AG10803 (cell line): ENCODE data around the gene MAP7.

ENCODE experiments used
- DNase-seq: peaks from one replicate; pipeline ENCODE4 v3.0.0; 2010; ENCODE audit warnings: low read depth
- H3K4me3 ChIP-seq: 2 replicates; pipeline ENCODE4 v1.5.1; 2011; ENCODE audit warnings: mild to moderate bottlenecking, low read length, control low read depth
- TF ChIP-seq, protein P1 (sequence below): conservative IDR thresholded peaks from 2 replicates; pipeline ENCODE4 v1.5.1; 2011; ENCODE audit warnings: mild to moderate bottlenecking, low read length, control low read depth, inconsistent platforms

The MAP7 gene

DNA sequence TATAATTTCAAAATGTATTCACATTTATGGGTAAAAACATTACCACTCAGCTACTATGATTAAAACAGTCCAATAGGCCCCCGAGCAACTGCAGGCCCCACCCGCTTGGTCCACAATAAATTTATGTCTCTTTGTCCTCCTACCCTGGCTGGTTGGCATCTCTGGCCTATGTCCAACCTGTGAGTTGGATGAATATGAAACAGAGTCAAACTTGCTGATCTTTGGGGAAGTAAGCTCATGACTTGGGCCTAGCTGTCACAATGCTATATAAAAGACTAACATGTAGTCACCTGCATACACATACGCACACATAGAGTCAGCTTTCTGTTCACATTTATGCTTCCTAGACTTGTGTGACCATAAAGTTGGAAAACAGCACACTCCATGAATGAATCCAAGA, 20.5 kb downstream of the MAP7 start:
- TF ChIP-seq, protein P1, sequence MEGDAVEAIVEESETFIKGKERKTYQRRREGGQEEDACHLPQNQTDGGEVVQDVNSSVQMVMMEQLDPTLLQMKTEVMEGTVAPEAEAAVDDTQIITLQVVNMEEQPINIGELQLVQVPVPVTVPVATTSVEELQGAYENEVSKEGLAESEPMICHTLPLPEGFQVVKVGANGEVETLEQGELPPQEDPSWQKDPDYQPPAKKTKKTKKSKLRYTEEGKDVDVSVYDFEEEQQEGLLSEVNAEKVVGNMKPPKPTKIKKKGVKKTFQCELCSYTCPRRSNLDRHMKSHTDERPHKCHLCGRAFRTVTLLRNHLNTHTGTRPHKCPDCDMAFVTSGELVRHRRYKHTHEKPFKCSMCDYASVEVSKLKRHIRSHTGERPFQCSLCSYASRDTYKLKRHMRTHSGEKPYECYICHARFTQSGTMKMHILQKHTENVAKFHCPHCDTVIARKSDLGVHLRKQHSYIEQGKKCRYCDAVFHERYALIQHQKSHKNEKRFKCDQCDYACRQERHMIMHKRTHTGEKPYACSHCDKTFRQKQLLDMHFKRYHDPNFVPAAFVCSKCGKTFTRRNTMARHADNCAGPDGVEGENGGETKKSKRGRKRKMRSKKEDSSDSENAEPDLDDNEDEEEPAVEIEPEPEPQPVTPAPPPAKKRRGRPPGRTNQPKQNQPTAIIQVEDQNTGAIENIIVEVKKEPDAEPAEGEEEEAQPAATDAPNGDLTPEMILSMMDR: no peak
- no peak for DNase-seq
- H3K4me3 ChIP-seq: no peak overlapping the region

DNA sequence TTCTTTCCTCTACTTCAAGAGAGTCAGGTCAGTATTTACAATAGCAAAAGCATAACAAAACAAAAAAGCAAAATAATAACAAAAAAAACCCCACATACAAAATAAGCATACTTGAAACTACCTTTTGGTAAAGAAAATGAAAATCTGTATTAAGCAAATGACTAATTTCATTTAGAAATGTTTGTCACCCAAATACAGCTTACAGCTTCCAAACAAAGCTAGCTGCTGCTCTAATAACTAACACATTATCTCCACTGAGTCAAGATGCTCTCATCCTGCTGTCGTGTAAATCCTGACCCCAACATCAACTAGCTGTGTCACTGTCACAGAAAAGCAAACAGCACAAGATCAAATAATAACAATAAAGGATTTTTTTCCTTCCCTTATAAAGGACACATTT, 21.7 kb downstream of the MAP7 start:
- TF ChIP-seq, protein P1: no peak
- no peak overlapping the region for H3K4me3 ChIP-seq
- no peak for DNase-seq

DNA sequence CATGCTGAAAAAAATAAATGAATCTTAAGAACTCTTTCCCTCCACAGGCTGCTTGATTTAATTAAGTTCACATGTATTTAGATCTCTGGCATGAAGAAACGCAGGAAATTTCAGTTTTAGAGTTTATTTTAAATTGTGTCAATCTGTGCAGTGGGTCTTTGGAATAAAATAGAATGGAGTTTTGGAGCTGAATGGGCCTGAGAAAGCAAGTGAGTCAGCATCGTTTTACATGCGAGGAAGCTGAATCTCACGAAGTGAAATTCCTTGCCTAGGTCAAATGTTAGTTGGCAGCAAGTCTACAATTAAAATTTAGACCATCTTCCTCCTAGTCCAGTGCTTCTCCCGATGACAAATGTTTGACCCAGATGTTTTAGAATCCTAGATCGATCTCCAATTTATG, 22.4 kb downstream of the MAP7 start:
- TF ChIP-seq, protein P1: no peak
- H3K4me3 ChIP-seq: no peak overlapping the region
- DNase-seq: peak; percentile 65

DNA sequence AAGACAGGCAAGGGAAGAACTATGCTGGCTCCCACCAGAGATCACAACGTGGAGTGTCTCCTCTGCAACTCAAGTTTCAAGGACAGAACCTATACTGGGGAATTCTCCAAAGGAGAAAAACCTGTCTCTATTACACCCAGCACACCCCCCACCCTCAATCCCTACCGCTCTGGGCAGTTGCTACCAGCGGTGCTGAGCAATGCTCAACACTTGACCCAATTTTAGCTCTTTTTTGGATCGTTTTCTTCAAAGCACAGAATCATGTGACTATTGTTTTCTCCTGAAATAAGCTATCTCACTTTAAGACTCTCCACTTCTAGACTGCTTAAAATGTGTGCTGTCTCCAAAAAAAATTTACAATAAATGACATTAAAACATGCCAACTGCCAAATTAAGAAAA, 23.3 kb downstream of the MAP7 start:
- H3K4me3 ChIP-seq: no peak overlapping the region
- TF ChIP-seq, protein P1: no peak
- no peak for DNase-seq

DNA sequence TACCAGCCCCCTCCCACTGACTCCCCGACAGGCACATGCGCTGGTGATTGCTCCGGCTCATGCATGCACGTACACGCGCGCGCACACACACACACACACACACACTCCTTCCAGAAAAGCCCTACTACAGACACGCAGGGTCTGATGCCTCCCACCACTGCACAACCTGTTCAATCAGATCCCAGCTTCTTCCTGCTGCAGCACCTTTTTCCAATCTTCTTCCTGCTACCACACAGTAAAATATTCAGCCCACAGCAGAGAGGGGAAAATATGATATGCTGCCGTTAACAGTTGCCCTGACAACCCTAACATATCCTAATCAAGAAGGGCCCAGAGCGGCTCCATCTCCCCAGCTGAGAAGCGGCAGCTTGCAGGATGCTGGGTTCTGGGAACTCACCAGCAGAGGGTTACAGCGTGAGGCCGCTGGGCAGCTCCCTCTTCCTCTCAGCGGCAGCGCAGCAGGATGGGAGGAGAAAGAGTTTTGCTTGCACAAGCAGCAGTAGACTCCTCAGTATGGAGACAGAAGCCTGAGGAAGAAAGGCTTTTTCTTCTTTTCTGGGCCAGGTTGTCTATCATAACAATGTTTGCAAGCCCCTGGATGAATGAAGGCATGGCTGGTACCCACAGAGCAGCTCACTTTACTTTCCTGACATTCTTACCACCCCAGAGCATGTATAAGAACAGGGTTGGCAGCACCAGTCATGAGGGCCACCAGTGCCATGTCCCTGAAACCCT, 23.9 kb downstream of the MAP7 start:
- H3K4me3 ChIP-seq: peak overlapping the region; percentile 7; the same call in 1 of the 2 replicates
- TF ChIP-seq, protein P1: peak; percentile 67
- DNase-seq: peak; percentile 76

DNA sequence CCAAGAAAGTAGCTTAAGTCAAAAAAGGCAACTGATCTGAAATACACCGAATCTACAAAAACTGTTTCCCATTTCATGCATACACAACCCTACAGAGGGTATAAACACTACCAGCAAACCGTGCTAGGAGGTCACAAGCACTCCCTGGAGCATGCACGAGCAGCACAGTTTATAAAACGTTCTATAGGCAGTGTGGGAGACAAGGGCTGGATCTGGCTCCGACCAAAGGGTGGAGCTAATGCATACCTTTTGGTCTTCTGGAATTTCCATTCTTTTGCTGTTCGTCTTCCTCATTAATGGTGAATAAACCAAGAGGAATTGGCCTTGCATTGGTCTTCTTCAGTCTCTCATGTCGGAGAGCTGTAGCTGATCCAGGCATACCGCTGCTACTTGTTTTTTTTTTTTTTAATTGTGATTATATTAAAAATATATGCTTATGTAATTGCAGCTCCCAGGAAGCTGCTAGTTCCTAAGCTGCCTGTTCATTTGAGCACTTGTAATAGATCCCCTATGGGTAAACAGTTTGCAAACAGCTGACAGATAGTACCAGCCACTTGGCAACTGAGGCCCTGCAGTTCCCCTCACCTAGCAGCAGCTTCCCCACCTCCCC, 24.5 kb downstream of the MAP7 start:
- peak; percentile 12 for DNase-seq
- TF ChIP-seq, protein P1: no peak
- H3K4me3 ChIP-seq: peak overlapping the region; percentile 7; the same call in 1 of the 2 replicates

DNA sequence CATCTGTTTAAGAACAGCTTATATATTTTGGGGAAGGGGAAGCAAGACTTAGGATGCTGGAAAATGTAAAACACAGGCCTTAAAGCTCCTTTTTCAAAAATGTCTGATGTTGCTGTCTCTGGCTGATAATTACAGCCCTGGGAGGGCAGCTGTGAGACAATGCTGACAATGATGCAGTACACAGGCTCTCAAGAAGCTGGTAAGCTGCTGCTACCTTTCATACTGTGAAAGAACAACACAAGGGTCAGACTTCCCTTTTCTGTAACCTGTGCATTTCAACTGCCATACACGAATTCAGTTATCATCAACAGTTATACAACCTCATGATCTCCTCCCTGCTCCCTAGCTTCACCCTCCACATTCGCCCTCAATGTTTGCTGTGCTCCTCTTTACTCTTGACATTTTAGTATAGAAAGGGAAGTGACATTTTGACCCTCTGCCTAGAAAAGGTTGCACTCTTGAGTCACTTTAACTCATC, 25.2 kb downstream of the MAP7 start:
- H3K4me3 ChIP-seq: no peak overlapping the region
- TF ChIP-seq, protein P1: no peak
- no peak for DNase-seq
